GM21447 (cell line): Measurements from ENCODE around the gene ANKRD65.
"Not testable (repeated sequence)": the region's sequence is repeated elsewhere in the genome, so short reads cannot be mapped to it uniquely, and the experiment has no call there.

Source experiments
- ATAC-seq: cut with Tn5 transposase; IDR thresholded peaks from one replicate; pipeline ENCODE4 v1.9.1; 2021; ENCODE audit not compliant: unreplicated experiment

The ANKRD65 gene

GRCh38 chr1:1430992-1431844 is 10.1 kb upstream of the ANKRD65 start:
- ATAC-seq, result no peak

GRCh38 chr1:1430114-1430982 is 9.3 kb upstream of the ANKRD65 start:
- no peak for ATAC-seq

GRCh38 chr1:1429671-1430073 is 8.6 kb upstream of the ANKRD65 start:
- no peak for ATAC-seq

GRCh38 chr1:1428967-1429366 is 7.9 kb upstream of the ANKRD65 start:
- not testable (repeated sequence) for ATAC-seq

- no peak for ATAC-seq
Observed at GRCh38 chr1:1428174-1428573, 7.1 kb upstream of the ANKRD65 start.

GRCh38 chr1:1427820-1428148 is 6.7 kb upstream of the ANKRD65 start:
- no peak for ATAC-seq

GRCh38 chr1:1427106-1427819 is 6.2 kb upstream of the ANKRD65 start:
- ATAC-seq, result no peak

GRCh38 chr1:1426496-1427105 is 5.5 kb upstream of the ANKRD65 start:
- no peak for ATAC-seq

GRCh38 chr1:1425753-1426495 is 4.8 kb upstream of the ANKRD65 start:
- ATAC-seq, result no peak

- ATAC-seq, result no peak
Observed at GRCh38 chr1:1425426-1425752, 4.3 kb upstream of the ANKRD65 start.

GRCh38 chr1:1424707-1425106 is 3.6 kb upstream of the ANKRD65 start:
- no peak for ATAC-seq

- no peak for ATAC-seq
Observed at GRCh38 chr1:1423245-1423597, 2.1 kb upstream of the ANKRD65 start.

- ATAC-seq, result no peak
Observed at GRCh38 chr1:1422465-1423244, 1.6 kb upstream of the ANKRD65 start.

GRCh38 chr1:1421907-1422464 is 910 bp upstream of the ANKRD65 start:
- no peak for ATAC-seq

GRCh38 chr1:1420654-1421141 is 378 bp downstream of the ANKRD65 start:
- ATAC-seq, result no peak

GRCh38 chr1:1419813-1420653 is 1.0 kb downstream of the ANKRD65 start:
- no peak for ATAC-seq

GRCh38 chr1:1419363-1419812 is 1.7 kb downstream of the ANKRD65 start:
- no peak for ATAC-seq
